Ishikawa (cell line): Measurements from ENCODE around the gene CD48.

Experiments used
- CEBPB ChIP-seq: IDR thresholded peaks from 2 replicates; pipeline ENCODE4 v1.6.1; 2012
- CREB1 ChIP-seq: IDR thresholded peaks from 2 replicates; pipeline ENCODE4 v1.6.1; 2012; ENCODE audit warnings: low read depth
- EGR1 ChIP-seq: IDR thresholded peaks from 2 replicates; pipeline ENCODE4 v1.6.1; 2012
- EP300 ChIP-seq: IDR thresholded peaks from 2 replicates; pipeline ENCODE4 v1.6.1; 2012; ENCODE audit warnings: borderline replicate concordance
- FOXM1 ChIP-seq: IDR thresholded peaks from 2 replicates; pipeline ENCODE4 v1.6.1; 2012; ENCODE audit warnings: low read depth, borderline replicate concordance
- NFIC ChIP-seq: IDR thresholded peaks from 2 replicates; pipeline ENCODE4 v1.6.1; 2012
- RAD21 ChIP-seq: IDR thresholded peaks from 2 replicates; pipeline ENCODE4 v1.6.1; 2012; ENCODE audit warnings: low read depth
- REST ChIP-seq: IDR thresholded peaks from 2 replicates; pipeline ENCODE4 v1.6.1; 2012; ENCODE audit warnings: low read depth, mild to moderate bottlenecking
- TAF1 ChIP-seq: IDR thresholded peaks from 2 replicates; pipeline ENCODE4 v1.6.1; 2012; ENCODE audit warnings: low read depth, mild to moderate bottlenecking
- TCF12 ChIP-seq: IDR thresholded peaks from 2 replicates; pipeline ENCODE4 v1.6.1; 2012; ENCODE audit warnings: low read depth
- TEAD4 ChIP-seq: IDR thresholded peaks from 2 replicates; pipeline ENCODE4 v1.6.1; 2012
- YY1 ChIP-seq: IDR thresholded peaks from 2 replicates; pipeline ENCODE4 v1.6.1; 2012; ENCODE audit warnings: low read depth
- ZBTB7A ChIP-seq: IDR thresholded peaks from 2 replicates; pipeline ENCODE4 v1.6.1; 2012; ENCODE audit warnings: low read depth
- TF ChIP-seq, protein P1 (sequence below): IDR thresholded peaks from 2 replicates; pipeline ENCODE4 v1.6.1; 2012
- TF ChIP-seq, protein P2 (sequence below): IDR thresholded peaks from 2 replicates; pipeline ENCODE4 v1.6.1; 2012

CD48 gene

DNA sequence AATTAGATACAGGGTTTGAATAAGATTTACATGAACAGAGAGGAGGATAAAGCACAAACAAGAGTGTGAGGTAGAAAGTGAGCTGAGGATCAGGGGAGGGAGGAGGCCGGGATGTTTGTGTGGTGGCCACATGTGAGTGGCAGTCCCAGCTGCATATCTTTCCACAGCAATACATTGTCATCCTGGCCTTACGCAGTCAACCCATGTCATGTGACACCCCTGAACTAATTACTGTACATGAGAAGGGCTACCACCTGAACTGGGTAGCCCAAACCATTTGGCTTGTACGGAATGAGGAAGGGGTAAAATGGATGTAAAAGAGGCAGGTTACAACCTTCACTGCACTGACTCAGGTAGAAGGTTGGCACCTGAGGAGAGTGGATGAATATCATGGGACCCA is 31.6 kb upstream of the CD48 start:
- TF ChIP-seq TCF12 = no peak
- no peak for TF ChIP-seq EGR1
- no peak for TF ChIP-seq FOXM1
- TF ChIP-seq ZBTB7A = no peak
- no peak for TF ChIP-seq TAF1
- no peak for TF ChIP-seq NFIC
- no peak for TF ChIP-seq EP300
- no peak for TF ChIP-seq CEBPB
- TF ChIP-seq RAD21 = no peak
- TF ChIP-seq CREB1 = no peak
- TF ChIP-seq, protein P1, sequence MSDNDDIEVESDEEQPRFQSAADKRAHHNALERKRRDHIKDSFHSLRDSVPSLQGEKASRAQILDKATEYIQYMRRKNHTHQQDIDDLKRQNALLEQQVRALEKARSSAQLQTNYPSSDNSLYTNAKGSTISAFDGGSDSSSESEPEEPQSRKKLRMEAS = no peak
- TF ChIP-seq TEAD4 = no peak
- TF ChIP-seq, protein P2, sequence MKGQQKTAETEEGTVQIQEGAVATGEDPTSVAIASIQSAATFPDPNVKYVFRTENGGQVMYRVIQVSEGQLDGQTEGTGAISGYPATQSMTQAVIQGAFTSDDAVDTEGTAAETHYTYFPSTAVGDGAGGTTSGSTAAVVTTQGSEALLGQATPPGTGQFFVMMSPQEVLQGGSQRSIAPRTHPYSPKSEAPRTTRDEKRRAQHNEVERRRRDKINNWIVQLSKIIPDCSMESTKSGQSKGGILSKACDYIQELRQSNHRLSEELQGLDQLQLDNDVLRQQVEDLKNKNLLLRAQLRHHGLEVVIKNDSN = no peak
- no peak for TF ChIP-seq YY1

DNA sequence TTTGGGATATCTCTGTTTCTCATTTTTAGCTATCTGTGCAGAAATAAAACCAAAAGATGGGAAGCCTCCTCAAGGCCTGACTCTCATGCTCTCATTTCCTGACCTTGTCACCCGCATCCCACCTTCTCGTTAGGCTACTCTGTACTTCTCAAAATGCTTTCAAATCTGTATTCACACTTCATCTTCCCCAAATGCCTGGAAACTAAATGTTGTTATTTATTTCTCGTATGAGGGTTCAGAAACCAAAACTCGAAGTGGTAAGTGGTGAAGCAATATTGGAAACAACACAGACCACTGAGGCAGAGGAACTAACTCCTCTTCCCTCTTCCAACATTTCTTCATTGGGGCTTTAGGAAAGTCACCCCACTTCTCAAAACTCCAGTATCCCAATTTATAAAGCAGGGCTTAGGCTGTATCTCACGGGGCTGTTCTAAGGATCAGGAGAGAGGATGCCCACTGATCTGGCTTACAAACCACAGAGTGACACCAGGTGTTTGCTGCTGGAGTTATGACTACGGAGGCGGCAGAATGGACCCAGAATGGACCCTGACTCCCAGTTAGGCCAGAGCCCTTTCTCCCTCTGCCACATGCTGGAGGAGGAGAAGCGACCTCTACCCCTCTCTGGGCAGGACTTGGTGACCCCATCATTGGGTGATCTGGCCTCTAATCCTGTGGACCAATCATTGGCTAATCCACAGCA is 31.0 kb upstream of the CD48 start:
- TF ChIP-seq NFIC (no peak), CREB1 (no peak), FOXM1 (no peak), CEBPB (no peak), TCF12 (no peak), YY1 (no peak), TEAD4 (no peak), EP300 (no peak), REST (no peak)
- TF ChIP-seq, protein P1 = no peak
- TF ChIP-seq, protein P2 = no peak

DNA sequence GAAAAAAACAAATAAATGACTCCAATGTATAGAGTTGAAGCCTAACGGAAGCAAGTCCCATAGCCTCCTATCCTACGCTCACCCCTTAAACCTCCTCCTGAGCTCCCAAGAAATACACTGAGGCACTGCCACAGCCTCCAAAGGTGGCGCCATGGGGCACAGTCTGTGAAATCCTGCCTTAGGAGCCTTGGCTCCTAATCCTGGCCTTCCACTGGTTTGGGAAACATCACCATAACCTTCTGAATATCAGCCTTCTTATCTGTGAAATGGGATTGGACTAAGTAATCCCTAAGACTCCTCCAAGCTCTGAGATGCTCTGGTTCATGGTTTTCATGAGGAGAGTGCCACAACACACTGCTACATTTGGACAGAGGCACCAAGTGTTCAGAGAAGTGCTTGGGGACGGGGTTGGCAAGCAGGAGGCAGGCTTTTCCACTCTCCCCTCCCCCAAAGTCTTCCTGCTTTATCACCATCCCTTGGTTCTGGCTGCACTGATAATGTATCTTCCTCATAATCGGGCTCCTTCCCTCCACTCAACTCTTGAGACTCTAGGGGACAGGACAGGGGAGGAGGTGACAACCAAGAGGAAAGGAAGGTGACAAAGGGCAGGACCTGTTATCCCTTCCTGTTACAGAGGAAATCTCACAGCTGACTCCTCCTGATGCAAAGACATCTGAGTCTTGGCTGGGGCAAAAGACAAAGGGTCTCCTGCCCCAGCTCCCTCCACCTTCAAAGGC is 30.2 kb upstream of the CD48 start:
- no peak for TF ChIP-seq NFIC
- TF ChIP-seq CREB1 = no peak
- TF ChIP-seq EP300 = no peak
- no peak for TF ChIP-seq FOXM1
- TF ChIP-seq CEBPB = no peak
- no peak for TF ChIP-seq REST
- TF ChIP-seq YY1 = no peak
- no peak for TF ChIP-seq RAD21
- no peak for TF ChIP-seq EGR1
- no peak for TF ChIP-seq TAF1
- TF ChIP-seq, protein P2 = no peak
- no peak for TF ChIP-seq TEAD4
- TF ChIP-seq TCF12 = no peak
- TF ChIP-seq, protein P1 = no peak
- no peak for TF ChIP-seq ZBTB7A

DNA sequence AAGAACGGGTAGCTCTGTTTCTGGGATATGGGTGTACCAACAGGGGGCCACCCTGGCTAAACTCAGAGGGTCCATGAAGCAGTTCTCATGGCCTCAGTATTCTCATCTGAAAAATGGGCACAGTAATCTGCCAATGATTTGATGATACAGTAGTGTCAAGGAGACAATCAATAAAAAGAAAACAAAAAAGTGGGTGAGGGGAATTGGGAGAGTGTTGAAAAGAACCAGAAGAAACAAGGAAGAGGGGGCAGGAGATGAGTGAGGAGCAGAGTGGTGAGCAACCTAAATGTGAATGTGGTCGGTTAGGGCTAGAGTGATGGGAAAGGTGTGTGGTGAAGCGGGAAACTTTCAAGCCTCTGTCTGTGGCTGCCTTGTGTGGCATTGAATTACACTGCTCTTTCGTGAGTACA is 29.5 kb upstream of the CD48 start:
- TF ChIP-seq RAD21 (no peak), EGR1 (no peak), CEBPB (no peak), CREB1 (no peak), EP300 (no peak), ZBTB7A (no peak), TAF1 (no peak), NFIC (no peak)
- TF ChIP-seq, protein P2 = no peak
